Thoracic aorta (tissue), 2 donors: ENCODE results near the gene GCGR. TPM values are rescaled to one million over a fixed set of nuclear protein-coding genes. Genes with fewer than 3 reads are reported as not detected.

Experiments used
- ATAC-seq: fragments of 150-250 bp; one replicate; pipeline ENCODE4 v1.8.0; 2017; ENCODE audit warnings: low read depth; ENCODE audit not compliant: insufficient number of reproducible peaks, low FRiP score
- DNase-seq: peaks from one replicate; pipeline ENCODE4 v3.0.0-alpha.2; 2020; ENCODE audit warnings: low spot score
- H3K27ac ChIP-seq, 2 donors: fragments of 200-600 bp; sonication (generic); 1 replicate in 1 of 2; 2 replicates in 1 of 2; pipeline ENCODE4 v1.5.1; 2016; ENCODE audit warnings: mild to moderate bottlenecking in 2 of 2, moderate library complexity in 2 of 2
- H3K27me3 ChIP-seq: fragments of 200-600 bp; sonication (generic); replicated peaks from 2 replicates; pipeline ENCODE4 v1.6.0; 2016; ENCODE audit warnings: mild to moderate bottlenecking; ENCODE audit not compliant: insufficient read depth
- H3K36me3 ChIP-seq: fragments of 200-600 bp; sonication (generic); one replicate; pipeline ENCODE4 v1.5.1; 2016
- H3K4me1 ChIP-seq, 2 donors: fragments of 200-600 bp; sonication (generic); 1 replicate in 1 of 2; 2 replicates in 1 of 2; pipeline versions ENCODE4 v1.5.1 to v1.6.0; 2016; ENCODE audit warnings: low read depth in 2 of 2, mild to moderate bottlenecking in 1 of 2; ENCODE audit not compliant: control insufficient read depth in 1 of 2
- H3K4me3 ChIP-seq: fragments of 200-600 bp; sonication (generic); 2 replicates; pipeline ENCODE4 v1.5.1; 2016; ENCODE audit warnings: mild to moderate bottlenecking
- H3K9me3 ChIP-seq: fragments of 200-600 bp; sonication (generic); 2 replicates; pipeline ENCODE4 v1.5.1; 2016
- total RNA-seq, 2 donors: library from RNA; depleted of rRNA; stranded (reverse); fragments of >200 nt; gene quantifications; one replicate each; pipeline versions ENCODE4 v1.1.0 to v1.2.3, GENCODE V29; 2016
- TF ChIP-seq, protein P1 (sequence below): fragments of 200-600 bp; sonication (generic); IDR thresholded peaks from one replicate; pipeline ENCODE4 v1.5.1; 2019; ENCODE audit warnings: antibody characterized with exemption

Gene GCGR
- total RNA-seq, result not detected

GRCh38 chr17:81803728-81804558, at the start of gene GCGR:
Gene GCGR, plus strand, starts transcription at chr17:81804150. Its CDS starts 4,869 bp downstream, at chr17:81809019.
- H3K4me1 ChIP-seq, result peaks cover 0 to 18% of the 10 kb centered on the region in 2 donors
- TF ChIP-seq, protein P1, sequence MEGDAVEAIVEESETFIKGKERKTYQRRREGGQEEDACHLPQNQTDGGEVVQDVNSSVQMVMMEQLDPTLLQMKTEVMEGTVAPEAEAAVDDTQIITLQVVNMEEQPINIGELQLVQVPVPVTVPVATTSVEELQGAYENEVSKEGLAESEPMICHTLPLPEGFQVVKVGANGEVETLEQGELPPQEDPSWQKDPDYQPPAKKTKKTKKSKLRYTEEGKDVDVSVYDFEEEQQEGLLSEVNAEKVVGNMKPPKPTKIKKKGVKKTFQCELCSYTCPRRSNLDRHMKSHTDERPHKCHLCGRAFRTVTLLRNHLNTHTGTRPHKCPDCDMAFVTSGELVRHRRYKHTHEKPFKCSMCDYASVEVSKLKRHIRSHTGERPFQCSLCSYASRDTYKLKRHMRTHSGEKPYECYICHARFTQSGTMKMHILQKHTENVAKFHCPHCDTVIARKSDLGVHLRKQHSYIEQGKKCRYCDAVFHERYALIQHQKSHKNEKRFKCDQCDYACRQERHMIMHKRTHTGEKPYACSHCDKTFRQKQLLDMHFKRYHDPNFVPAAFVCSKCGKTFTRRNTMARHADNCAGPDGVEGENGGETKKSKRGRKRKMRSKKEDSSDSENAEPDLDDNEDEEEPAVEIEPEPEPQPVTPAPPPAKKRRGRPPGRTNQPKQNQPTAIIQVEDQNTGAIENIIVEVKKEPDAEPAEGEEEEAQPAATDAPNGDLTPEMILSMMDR, result no peak
- H3K4me3 ChIP-seq, result peak within 1 kb of the TSS; percentile 9
- no peaks in the 10 kb centered on the region for H3K36me3 ChIP-seq
- DNase-seq, result no peak
- peaks cover 17% of the 10 kb centered on the region for H3K27me3 ChIP-seq
- ATAC-seq, result no peak
- no peaks in the 10 kb centered on the region for H3K9me3 ChIP-seq
- H3K27ac ChIP-seq, result no peak within 1 kb of the TSS

- Histone ChIP-seq H3K36me3 (no peaks in the 10 kb centered on the region), H3K4me3 (no peak overlapping the region), H3K27ac (no peak overlapping the region), H3K27me3 (no peaks in the 10 kb centered on the region), H3K9me3 (no peaks in the 10 kb centered on the region), H3K4me1 (no peaks in the 10 kb centered on the region)
- DNase-seq, result no peak
- TF ChIP-seq, protein P1, result no peak
- no peak for ATAC-seq
These were observed 11.0 kb upstream of the GCGR start for GRCh38 chr17:81792675-81793615.

DNA sequence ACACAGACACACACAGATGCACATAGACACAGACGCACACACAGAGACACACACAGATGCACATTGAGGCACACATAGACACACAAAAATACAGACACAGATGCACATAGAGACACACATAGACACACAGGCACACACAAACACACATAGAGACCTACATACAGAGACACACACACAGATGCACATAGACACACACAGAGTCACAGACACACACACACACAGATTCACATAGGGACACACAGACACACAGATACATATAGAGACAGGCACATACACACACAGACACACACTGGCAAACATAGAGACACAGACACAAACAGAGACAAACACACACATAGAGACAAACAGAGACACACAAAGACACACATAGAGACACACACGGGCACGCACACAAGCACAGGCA, 9.9 kb upstream of the GCGR start:
- H3K27me3 ChIP-seq, result no peaks in the 10 kb centered on the region
- H3K36me3 ChIP-seq, result no peaks in the 10 kb centered on the region
- no peak for ATAC-seq
- TF ChIP-seq, protein P1, result no peak
- H3K4me3 ChIP-seq, result no peak overlapping the region
- H3K9me3 ChIP-seq, result no peaks in the 10 kb centered on the region
- no peak overlapping the region for H3K27ac ChIP-seq
- H3K4me1 ChIP-seq, result no peaks in the 10 kb centered on the region
- DNase-seq, result no peak

GRCh38 chr17:81794509-81794908, 9.4 kb upstream of the GCGR start:
- DNase-seq, result no peak
- no peak overlapping the region for H3K4me3 ChIP-seq
- no peaks in the 10 kb centered on the region for H3K36me3 ChIP-seq
- H3K27me3 ChIP-seq, result no peaks in the 10 kb centered on the region
- no peak for ATAC-seq
- no peaks in the 10 kb centered on the region for H3K4me1 ChIP-seq
- no peaks in the 10 kb centered on the region for H3K9me3 ChIP-seq
- no peak overlapping the region for H3K27ac ChIP-seq
- TF ChIP-seq, protein P1, result no peak

DNA sequence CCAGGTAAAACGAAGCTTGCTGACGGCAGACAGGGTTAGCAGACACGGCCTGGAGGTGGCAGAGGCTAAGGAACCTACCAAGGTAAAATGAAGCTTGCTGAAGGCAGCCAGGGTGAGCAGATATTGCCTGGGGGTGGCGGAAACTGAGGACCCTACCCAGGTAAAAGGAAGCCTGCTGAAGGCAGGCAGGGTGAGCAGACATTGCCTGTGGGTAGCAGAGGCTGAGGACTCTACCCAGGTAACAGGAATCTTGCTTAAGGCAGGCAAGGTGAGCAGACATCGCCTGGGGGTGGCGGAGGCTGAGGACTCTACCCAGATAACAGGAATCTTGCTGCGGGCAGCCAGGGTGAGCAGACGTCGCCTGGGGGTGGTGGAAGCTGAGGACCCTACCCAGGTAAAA, 2.6 kb upstream of the GCGR start:
- Histone ChIP-seq H3K4me1 (peaks cover 0 to 18% of the 10 kb centered on the region in 2 donors), H3K27me3 (peaks cover 17% of the 10 kb centered on the region), H3K4me3 (no peak overlapping the region), H3K27ac (no peak overlapping the region), H3K36me3 (no peaks in the 10 kb centered on the region), H3K9me3 (no peaks in the 10 kb centered on the region)
- TF ChIP-seq, protein P1, result no peak
- DNase-seq (no peak), ATAC-seq (no peak)
